Measurements from ENCODE around the gene PDHX. TPM values are rescaled to one million over a fixed set of nuclear protein-coding genes. Genes with fewer than 3 reads are reported as not detected.

The PDHX gene
- total RNA-seq, 2 experiments from 2014 or later = 17.3 to 17.4 TPM

DNA sequence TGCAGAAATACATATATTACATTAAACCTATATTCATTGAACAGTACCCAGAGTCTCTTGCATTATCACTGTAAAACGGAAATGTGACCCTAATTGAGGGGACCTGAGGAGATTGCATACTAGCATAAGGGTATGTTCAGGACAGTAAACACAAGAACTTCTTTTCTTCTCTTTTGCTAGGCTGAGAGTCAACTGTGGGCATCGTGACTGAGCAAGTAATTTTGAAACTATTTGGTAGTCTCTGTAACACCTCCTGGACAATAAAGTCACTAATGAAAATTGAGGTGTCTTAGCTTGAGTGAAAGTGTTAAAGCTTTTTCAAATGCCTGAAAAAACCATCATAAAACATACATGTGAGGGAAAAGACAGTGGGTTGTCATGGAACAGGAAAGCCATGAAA, 90.9 kb downstream of the PDHX start:
- no peak overlapping the region for H3K27ac ChIP-seq (ENCODE audit: low read depth in 1 of 2, low read length in 2 of 2)
- POLR2A ChIA-PET = interaction anchor here (0.8 to 1.5 kb wide), 6 partner anchors 12 to 228 kb away, joined by 3 to 5 read pairs (median 3); no protein-coding TSS in a partner anchor
- Mint-ChIP-seq H3K36me3 (ENCODE audit: low read depth) (no peaks in the 10 kb centered on the region), H3K27me3 (no peaks in the 10 kb centered on the region), H3K9me3 (no peaks in the 10 kb centered on the region), H3K4me1 (ENCODE audit: low read depth) (peaks cover 43% of the 10 kb centered on the region), H3K4me3 (no peak overlapping the region), H3K27ac (no peak overlapping the region)
- H3K27me3 ChIP-seq (ENCODE audit: control insufficient read depth in 1 of 2, insufficient read depth in 2 of 2, low read length in 2 of 2) = no peaks in the 10 kb centered on the region
- ATAC-seq (ENCODE audit: poor library complexity) (no peak), DNase-seq (no peak)
- no peaks in the 10 kb centered on the region for H3K9me3 ChIP-seq (ENCODE audit: control insufficient read depth in 1 of 2, insufficient read depth in 1 of 2, low read length in 2 of 2)
- no peaks in the 10 kb centered on the region for H3K36me3 ChIP-seq (ENCODE audit: insufficient read depth, low read length)
- CTCF ChIA-PET = interaction anchor here (1.3 kb wide), 1 partner anchor 71 kb away, joined by 3 read pairs; no protein-coding TSS in a partner anchor
- TF ChIP-seq, protein P1, sequence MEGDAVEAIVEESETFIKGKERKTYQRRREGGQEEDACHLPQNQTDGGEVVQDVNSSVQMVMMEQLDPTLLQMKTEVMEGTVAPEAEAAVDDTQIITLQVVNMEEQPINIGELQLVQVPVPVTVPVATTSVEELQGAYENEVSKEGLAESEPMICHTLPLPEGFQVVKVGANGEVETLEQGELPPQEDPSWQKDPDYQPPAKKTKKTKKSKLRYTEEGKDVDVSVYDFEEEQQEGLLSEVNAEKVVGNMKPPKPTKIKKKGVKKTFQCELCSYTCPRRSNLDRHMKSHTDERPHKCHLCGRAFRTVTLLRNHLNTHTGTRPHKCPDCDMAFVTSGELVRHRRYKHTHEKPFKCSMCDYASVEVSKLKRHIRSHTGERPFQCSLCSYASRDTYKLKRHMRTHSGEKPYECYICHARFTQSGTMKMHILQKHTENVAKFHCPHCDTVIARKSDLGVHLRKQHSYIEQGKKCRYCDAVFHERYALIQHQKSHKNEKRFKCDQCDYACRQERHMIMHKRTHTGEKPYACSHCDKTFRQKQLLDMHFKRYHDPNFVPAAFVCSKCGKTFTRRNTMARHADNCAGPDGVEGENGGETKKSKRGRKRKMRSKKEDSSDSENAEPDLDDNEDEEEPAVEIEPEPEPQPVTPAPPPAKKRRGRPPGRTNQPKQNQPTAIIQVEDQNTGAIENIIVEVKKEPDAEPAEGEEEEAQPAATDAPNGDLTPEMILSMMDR (IDR thresholded peaks at IDR 0.05) = no peak
- no peak overlapping the region for H3K4me3 ChIP-seq (ENCODE audit: low read length)
- peaks cover 17% of the 10 kb centered on the region for H3K4me1 ChIP-seq (ENCODE audit: insufficient read depth, low read length)
- intact Hi-C loops (cut with DNase I, micrococcal nuclease) = no loop called here

DNA sequence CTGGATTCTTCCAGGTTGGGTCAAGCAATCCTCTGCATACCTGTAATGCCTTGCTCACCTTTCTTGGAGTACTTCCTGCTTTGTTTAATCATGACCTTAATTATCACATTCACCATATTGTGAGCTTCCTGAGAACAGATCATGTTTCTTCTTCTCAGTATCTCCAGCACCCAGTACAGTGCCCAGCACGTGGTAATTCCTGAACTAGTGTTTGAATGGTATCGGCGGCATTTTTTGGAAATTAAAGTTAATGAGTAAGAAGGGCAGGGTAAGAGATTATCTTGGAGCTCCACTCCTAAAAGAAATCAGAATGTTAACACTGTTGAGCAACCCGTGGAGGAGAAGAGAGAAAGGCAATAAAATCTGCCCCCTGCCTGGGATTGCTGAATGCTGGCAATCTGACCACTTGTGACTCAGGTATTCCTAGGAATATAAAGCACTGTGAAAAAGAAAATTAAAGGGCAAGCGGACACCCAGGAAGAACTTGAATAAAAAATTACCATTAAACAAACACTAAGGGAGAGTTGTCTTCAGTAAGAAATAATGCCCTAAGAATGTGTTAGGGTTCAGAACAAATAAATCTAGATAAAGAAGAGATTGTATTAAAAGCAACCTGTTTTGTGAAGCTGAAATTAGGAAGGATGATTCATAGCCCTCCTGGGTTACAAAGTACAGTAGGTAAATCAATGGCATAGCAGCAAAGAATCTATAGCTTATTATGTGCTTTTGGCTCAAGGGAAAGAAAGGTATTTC, 92.9 kb downstream of the PDHX start:
- H3K27me3 Mint-ChIP-seq = no peaks in the 10 kb centered on the region
- POLR2A ChIA-PET = interaction anchor here (1.1 to 1.7 kb wide), 4 partner anchors 10 to 130 kb away, joined by 3 to 6 read pairs (median 4); partner anchors contain the start of gene CD44
- Histone ChIP-seq H3K4me1 (ENCODE audit: insufficient read depth, low read length) (peaks cover 38% of the 10 kb centered on the region), H3K27ac (ENCODE audit: low read depth in 1 of 2, low read length in 2 of 2) (no peak overlapping the region), H3K9me3 (ENCODE audit: control insufficient read depth in 1 of 2, insufficient read depth in 1 of 2, low read length in 2 of 2) (no peaks in the 10 kb centered on the region), H3K36me3 (ENCODE audit: insufficient read depth, low read length) (no peaks in the 10 kb centered on the region), H3K27me3 (ENCODE audit: control insufficient read depth in 1 of 2, insufficient read depth in 2 of 2, low read length in 2 of 2) (no peaks in the 10 kb centered on the region), H3K4me3 (ENCODE audit: low read length) (no peak overlapping the region)
- no peaks in the 10 kb centered on the region for H3K9me3 Mint-ChIP-seq
- intact Hi-C loops (cut with DNase I, micrococcal nuclease) = no loop called here
- CTCF ChIA-PET = interaction anchor here (0.9 to 1.1 kb wide), 2 partner anchors 20 to 168 kb away, joined by 3 read pairs; no protein-coding TSS in a partner anchor
- no peak for ATAC-seq (ENCODE audit: poor library complexity)
- no peak for DNase-seq
- no peak overlapping the region for H3K4me3 Mint-ChIP-seq
- no peaks in the 10 kb centered on the region for H3K36me3 Mint-ChIP-seq (ENCODE audit: low read depth)
- H3K27ac Mint-ChIP-seq = no peak overlapping the region
- peaks cover 56% of the 10 kb centered on the region for H3K4me1 Mint-ChIP-seq (ENCODE audit: low read depth)
- TF ChIP-seq, protein P1 (IDR thresholded peaks at IDR 0.05) = no peak

DNA sequence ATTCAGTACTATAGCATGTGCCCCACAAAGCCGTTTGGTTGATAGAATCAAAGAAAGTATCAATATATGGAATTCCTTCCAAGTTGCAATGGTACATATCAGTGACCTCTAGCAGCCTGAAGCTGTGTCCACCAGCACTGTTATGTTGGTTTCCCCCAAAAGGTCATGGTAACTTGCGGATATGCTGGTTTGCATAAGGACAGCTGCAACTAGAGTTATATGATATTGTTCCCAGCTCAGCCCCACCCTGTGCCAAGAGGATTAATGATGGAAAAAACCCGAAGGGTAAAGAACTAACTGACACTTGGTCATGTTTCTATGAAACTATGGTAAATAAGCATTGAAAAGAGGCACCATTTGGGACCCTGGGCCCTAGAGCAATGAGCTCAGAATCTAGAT, 93.5 kb downstream of the PDHX start:
- Mint-ChIP-seq H3K27ac (no peak overlapping the region), H3K4me1 (ENCODE audit: low read depth) (peaks cover 61% of the 10 kb centered on the region)
- POLR2A ChIA-PET = interaction anchor here (0.5 to 1.7 kb wide), 5 partner anchors 10 to 156 kb away, joined by 3 to 6 read pairs (median 4); partner anchors contain the start of gene CD44

More for the DNA sequence above, 93.5 kb downstream of the PDHX start:
- Histone ChIP-seq H3K27me3 (ENCODE audit: control insufficient read depth in 1 of 2, insufficient read depth in 2 of 2, low read length in 2 of 2) (no peaks in the 10 kb centered on the region), H3K36me3 (ENCODE audit: insufficient read depth, low read length) (no peaks in the 10 kb centered on the region), H3K27ac (ENCODE audit: low read depth in 1 of 2, low read length in 2 of 2) (no peak overlapping the region), H3K9me3 (ENCODE audit: control insufficient read depth in 1 of 2, insufficient read depth in 1 of 2, low read length in 2 of 2) (no peaks in the 10 kb centered on the region), H3K4me1 (ENCODE audit: insufficient read depth, low read length) (peaks cover 39% of the 10 kb centered on the region), H3K4me3 (ENCODE audit: low read length) (no peak overlapping the region)
- no peak for DNase-seq
- TF ChIP-seq, protein P1 (IDR thresholded peaks at IDR 0.05) = no peak
- no peak for ATAC-seq (ENCODE audit: poor library complexity)
- H3K36me3 Mint-ChIP-seq (ENCODE audit: low read depth) = no peaks in the 10 kb centered on the region
- H3K4me3 Mint-ChIP-seq = no peak overlapping the region
- H3K9me3 Mint-ChIP-seq = no peaks in the 10 kb centered on the region
- no peaks in the 10 kb centered on the region for H3K27me3 Mint-ChIP-seq
- intact Hi-C loops (cut with DNase I, micrococcal nuclease) = no loop called here
- CTCF ChIA-PET = interaction anchor here (0.9 to 1.1 kb wide), 2 partner anchors 19 to 167 kb away, joined by 3 read pairs; no protein-coding TSS in a partner anchor

Data from CD4-positive, alpha-beta T cell (primary cell).